K562 (cell line): ENCODE data around the gene CNPY4. TPM values are rescaled to one million over a fixed set of nuclear protein-coding genes. Genes with fewer than 3 reads are reported as not detected.

Experiments
- CBFA2T2 ChIP-seq: fragments of 450-650 bp; conservative IDR thresholded peaks from 2 replicates; pipeline ENCODE4 v1.6.1; 2017; ENCODE audit warnings: mild to moderate bottlenecking
- CEBPB ChIP-seq: fragments of 450-650 bp; IDR thresholded peaks from 2 replicates; pipeline ENCODE4 v1.6.1; 2016; ENCODE audit warnings: missing genetic modification characterization, missing compliant biosample characterization
- ELF4 ChIP-seq: fragments of 450-650 bp; formaldehyde crosslinking; IDR thresholded peaks from 2 replicates; pipeline ENCODE4 v1.4.0; 2022; ENCODE audit warnings: missing genetic modification characterization
- EWSR1 ChIP-seq: fragments of 450-650 bp; IDR thresholded peaks from 2 replicates; pipeline ENCODE4 v1.6.1; 2018; ENCODE audit warnings: borderline replicate concordance, mild to moderate bottlenecking, low read depth, moderate library complexity; ENCODE audit not compliant: partially characterized antibody
- GABPA ChIP-seq: fragments of 200-800 bp; sonication (Bioruptor generic); conservative IDR thresholded peaks from 2 replicates; pipeline ENCODE4 v1.6.1; 2016; ENCODE audit warnings: low read depth, missing genetic modification characterization, missing compliant biosample characterization
- HDAC6 ChIP-seq: IDR thresholded peaks from 2 replicates; pipeline ENCODE4 v1.6.1; 2012; ENCODE audit warnings: low read depth, mild to moderate bottlenecking, control low read depth, inconsistent platforms, low read length, moderate library complexity
- HNRNPLL ChIP-seq: fragments of 200-400 bp; formaldehyde crosslinking; IDR thresholded peaks from 2 replicates; pipeline ENCODE4 v1.6.1; 2017; ENCODE audit warnings: low read length, low read depth, mild to moderate bottlenecking; ENCODE audit not compliant: poor library complexity, severe bottlenecking
- HNRNPUL1 ChIP-seq: fragments of 200-400 bp; formaldehyde crosslinking; IDR thresholded peaks from 2 replicates; pipeline ENCODE4 v1.6.1; 2017; ENCODE audit warnings: low read length
- JUNB ChIP-seq: fragments of 450-650 bp; formaldehyde crosslinking; conservative IDR thresholded peaks from 2 replicates; pipeline ENCODE4 v1.4.0; 2020; ENCODE audit warnings: mild to moderate bottlenecking
- MBD2 ChIP-seq: sonication (generic); IDR thresholded peaks from 2 replicates; pipeline ENCODE4 v1.6.1; 2016; ENCODE audit warnings: low read depth, borderline replicate concordance
- MCM7 ChIP-seq, 2 experiments: fragments of 450-650 bp; IDR thresholded peaks; 2 replicates each; pipeline ENCODE4 v1.6.1; 2016 to 2018
- MTA3 ChIP-seq: fragments of 450-650 bp; formaldehyde crosslinking; IDR thresholded peaks from 2 replicates; pipeline ENCODE4 v1.6.1; 2017; ENCODE audit warnings: mild to moderate bottlenecking, borderline replicate concordance
- MYC ChIP-seq, 2 experiments: fragments of 250-450 bp in 1 of 2; sonication (Bioruptor Pico) in 1 of 2; IDR thresholded peaks; 2 replicates each; pipeline versions ENCODE4 v1.5.1 to v1.6.1; 2012 to 2021; ENCODE audit warnings: low read depth in 2 of 2, borderline replicate concordance in 1 of 2, improper control_type of control experiment in 1 of 2, low read length in 1 of 2, mild to moderate bottlenecking in 1 of 2, moderate library complexity in 1 of 2
- OTX1 ChIP-seq: fragments of 450-650 bp; formaldehyde crosslinking; IDR thresholded peaks from 2 replicates; pipeline ENCODE4 v1.4.0; 2022; ENCODE audit warnings: mild to moderate bottlenecking
- RB1 ChIP-seq: fragments of 450-650 bp; IDR thresholded peaks from 2 replicates; pipeline ENCODE4 v1.6.1; 2017; ENCODE audit warnings: low read depth, mild to moderate bottlenecking
- SIN3A ChIP-seq, 2 experiments: fragments of 150-350 bp in 1 of 2; IDR thresholded peaks; 2 replicates each; pipeline ENCODE4 v1.6.1; 2011 to 2016; ENCODE audit warnings: borderline replicate concordance in 2 of 2, low read depth in 2 of 2, low read length in 2 of 2, mild to moderate bottlenecking in 2 of 2, moderate library complexity in 2 of 2; ENCODE audit not compliant: control insufficient read depth in 1 of 2
- SNAPC5 ChIP-seq: fragments of 250-450 bp; sonication (Bioruptor Pico); IDR thresholded peaks from 2 replicates; pipeline ENCODE4 v1.8.0; 2021; ENCODE audit warnings: moderate library complexity, mild to moderate bottlenecking, inconsistent platforms
- SNRNP70 ChIP-seq: fragments of 200-400 bp; formaldehyde crosslinking; optimal IDR thresholded peaks from 2 replicates; pipeline ENCODE3; 2017; ENCODE audit warnings: low read depth, low read length
- ZBTB17 ChIP-seq: fragments of 450-650 bp; formaldehyde crosslinking; IDR thresholded peaks from 2 replicates; pipeline ENCODE4 v1.4.0; 2020; ENCODE audit warnings: mild to moderate bottlenecking
- ZFP1 ChIP-seq: fragments of 450-650 bp; formaldehyde crosslinking; IDR thresholded peaks from 2 replicates; pipeline ENCODE4 v1.4.0; 2020; ENCODE audit warnings: mild to moderate bottlenecking, mixed read lengths
- ZFP91 ChIP-seq: sonication (generic); formaldehyde crosslinking; IDR thresholded peaks from 2 replicates; pipeline ENCODE4 v1.8.0; 2022; ENCODE audit warnings: mild to moderate bottlenecking, missing genetic modification reagents
- ZNF277 ChIP-seq: fragments of 250-450 bp; sonication (Bioruptor Pico); IDR thresholded peaks from 2 replicates; pipeline ENCODE4 v1.8.0; 2022; ENCODE audit warnings: inconsistent platforms, mild to moderate bottlenecking, moderate library complexity, borderline replicate concordance
- ZNF583 ChIP-seq: fragments of 250-450 bp; sonication (Bioruptor Pico); IDR thresholded peaks from 2 replicates; pipeline ENCODE4 v1.4.0; 2020
- ZNF830 ChIP-seq: fragments of 250-450 bp; sonication (Bioruptor Pico); IDR thresholded peaks from 2 replicates; pipeline ENCODE4 v1.5.0; 2021; ENCODE audit warnings: mild to moderate bottlenecking
- polyA plus RNA-seq, 8 experiments: library from polyadenylated mRNA; depleted of rRNA in 4 of 8; stranded (reverse) in 5 of 8; unstranded in 3 of 8; fragments of >200 nt; fragmentation: Nextera tagmentation in 2 of 8; fragmentation: Illumina TruSeq in 1 of 8; extraction: Ambion mirVana in 2 of 8; extraction: Trizol in 1 of 8; gene quantifications; 2 replicates each; pipeline versions ENCODE4 v1.2.1 to v1.2.3, GENCODE V29; 2011 to 2014; ENCODE audit warnings: inconsistent platforms in 1 of 8, missing spikeins in 1 of 8
- total RNA-seq, 7 experiments: library from RNA; depleted of rRNA in 6 of 7; stranded (reverse); fragments of >200 nt in 6 of 7; fragmentation: Illumina TruSeq in 2 of 7; extraction: Trizol in 2 of 7; gene quantifications; 2 replicates each; pipeline versions ENCODE4 v1.2.1 to v1.2.3, GENCODE V29; 2011 to 2021; ENCODE audit warnings: low replicate concordance in 1 of 7

The CNPY4 gene
- total and polyA plus RNA-seq, 9 of the 15 experiments (the other 6 are each of a cell fraction or from before 2014, with no cell fraction given), result 1.9 to 11.2 (median 7.0) TPM

GRCh38 chr7:100119072-100119969 is at the start of gene CNPY4, which contains the start of gene TAF6 (continued):
- TF ChIP-seq MBD2 (peak; percentile 61), ZNF583 (CRISPR knock-in tag) (peak; percentile 85), ZBTB17 (CRISPR knock-in tag) (peak; percentile 73), MCM7 (IDR thresholded peaks at IDR 0.05) (no peak), JUNB (CRISPR knock-in tag) (0 out of 2 replicates have a peak, but pooled peaks have one; percentile 10), MTA3 (peak; percentile 99), CBFA2T2 (no peak), MYC (IDR thresholded peaks at IDR 0.05; ENCODE audit: low read depth, low read length) (peak; percentile 73), MYC (CRISPR knock-in tag; IDR thresholded peaks at IDR 0.05; ENCODE audit: borderline replicate concordance, low read depth) (no peak), SNAPC5 (CRISPR knock-in tag) (no peak), HDAC6 (no peak), ZFP91 (CRISPR knock-in tag) (peak; percentile 85), ZFP1 (CRISPR knock-in tag) (no peak), GABPA (tag) (peak; percentile 57; the same call in 1 of the 2 replicates), RB1 (peak; percentile 96), HNRNPLL (peak; percentile 18), ELF4 (CRISPR knock-in tag) (peak; percentile 86; the same call in 1 of the 2 replicates), CEBPB (tag) (no peak), HNRNPUL1 (no peak), ZNF277 (CRISPR knock-in tag) (no peak), EWSR1 (no peak), SIN3A (IDR thresholded peaks at IDR 0.05; ENCODE audit: borderline replicate concordance in 2 of 2, control insufficient read depth in 1 of 2, low read depth in 2 of 2, low read length in 2 of 2) (peak; percentile 80 to 91; a peak in 2 of 4 replicates), SNRNP70 (peak; percentile 55), OTX1 (CRISPR knock-in tag) (peak; percentile 82; the same call in 1 of the 2 replicates), ZNF830 (CRISPR knock-in tag) (0 out of 2 replicates have a peak, but pooled peaks have one; percentile 46)
